Testis (tissue), 3 donors: ENCODE measurements around the gene HERC4. TPM values are rescaled to one million over a fixed set of nuclear protein-coding genes. Genes with fewer than 3 reads are reported as not detected.

Source experiments
- DNase-seq: peaks from one replicate; pipeline ENCODE4 v3.0.0-alpha.2; 2019
- H3K27ac ChIP-seq, 2 donors: fragments of 200-600 bp; sonication (generic); one replicate each; pipeline ENCODE4 v1.5.1; 2019
- H3K27me3 ChIP-seq: fragments of 200-600 bp; sonication (generic); one replicate; pipeline ENCODE4 v1.5.1; 2019
- H3K36me3 ChIP-seq: fragments of 200-600 bp; sonication (generic); one replicate; pipeline ENCODE4 v1.5.1; 2017; ENCODE audit warnings: low read depth; ENCODE audit errors: missing control alignments
- H3K4me1 ChIP-seq: fragments of 200-600 bp; sonication (generic); one replicate; pipeline ENCODE4 v1.5.1; 2019
- H3K4me3 ChIP-seq, 2 donors: fragments of 200-600 bp; sonication (generic); one replicate each; pipeline ENCODE4 v1.5.1; 2017 to 2019
- H3K9me3 ChIP-seq: fragments of 200-600 bp; sonication (generic); one replicate; pipeline ENCODE4 v1.5.1; 2017
- CTCF ChIP-seq, 3 experiments: fragments of 450-650 bp in 2 of 3; fragments of 200-600 bp in 1 of 3; sonication (generic) in 1 of 3; IDR thresholded peaks; one replicate each; pipeline ENCODE4 v1.5.1; 2016 to 2019; ENCODE audit warnings: antibody characterized with exemption in 3 of 3, mild to moderate bottlenecking in 2 of 3, moderate library complexity in 1 of 3
- POLR2A ChIP-seq: fragments of 450-650 bp; IDR thresholded peaks from one replicate; pipeline ENCODE4 v1.6.1; 2017; ENCODE audit warnings: antibody characterized with exemption, mild to moderate bottlenecking, moderate library complexity
- WGBS, 2 donors: methylation state at CpG; one replicate each; pipeline ENCODE4 v1.1.5; 2018; 5-methylcytosine and 5-hydroxymethylcytosine counted together
- intact Hi-C: fragments of 100-400 bp; cut with DNase I; formaldehyde crosslinking; loops from one replicate; pipeline ENCODE4 v1.15.1; 2023; ENCODE audit warnings: low total_unique reads
- polyA plus RNA-seq: library from polyadenylated mRNA; stranded (reverse); fragments of 350-450 nt; fragmentation: Illumina TruSeq; extraction: RNeasy Lipid Tissue Mini Kit (QIAGEN cat#74804); gene quantifications from one replicate; pipeline ENCODE4 v1.2.3, GENCODE V29; 2014; ENCODE audit warnings: low read depth, low replicate concordance; ENCODE audit not compliant: insufficient read depth
- total RNA-seq, 2 donors: library from RNA; depleted of rRNA; stranded (reverse); fragments of >200 nt; gene quantifications; one replicate each; pipeline ENCODE4 v1.2.3, GENCODE V29; 2016

Gene HERC4
- total and polyA plus RNA-seq, 3 donors from 2014 or later: 30.5 to 79.1 (median 67.3) TPM

DNA sequence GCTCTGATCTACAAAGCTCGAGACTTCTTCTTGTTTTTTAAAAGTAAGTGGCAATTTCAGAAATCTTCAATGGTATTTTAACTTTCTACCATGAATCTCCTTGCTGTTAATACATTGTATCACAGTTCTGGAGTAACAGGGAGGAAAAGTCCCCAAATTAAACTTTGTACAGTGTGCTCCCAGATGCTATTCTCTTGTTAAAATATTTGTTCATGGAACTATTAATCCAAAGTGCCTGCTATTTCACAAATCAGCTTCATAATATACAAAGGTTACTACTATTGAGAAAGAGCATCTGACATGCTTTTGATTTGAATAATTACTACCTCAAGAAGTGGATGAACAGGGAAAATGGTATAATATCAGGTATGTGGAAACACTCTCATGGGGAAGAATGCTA is 154.0 kb downstream of the HERC4 start:
- H3K4me1 ChIP-seq: no peaks in the 10 kb centered on the region
- WGBS, 2 donors: 44 to 57% methylated on average over 1 of the region's 1 CpG
- no peak overlapping the region for H3K4me3 ChIP-seq
- no peaks in the 10 kb centered on the region for H3K27me3 ChIP-seq
- intact Hi-C loops: no loop called here
- no peaks in the 10 kb centered on the region for H3K9me3 ChIP-seq
- no peaks in the 10 kb centered on the region for H3K36me3 ChIP-seq
- TF ChIP-seq POLR2A: no peak
- no peak for TF ChIP-seq CTCF (IDR thresholded peaks at IDR 0.05)
- no peak for DNase-seq
- no peak overlapping the region for H3K27ac ChIP-seq

DNA sequence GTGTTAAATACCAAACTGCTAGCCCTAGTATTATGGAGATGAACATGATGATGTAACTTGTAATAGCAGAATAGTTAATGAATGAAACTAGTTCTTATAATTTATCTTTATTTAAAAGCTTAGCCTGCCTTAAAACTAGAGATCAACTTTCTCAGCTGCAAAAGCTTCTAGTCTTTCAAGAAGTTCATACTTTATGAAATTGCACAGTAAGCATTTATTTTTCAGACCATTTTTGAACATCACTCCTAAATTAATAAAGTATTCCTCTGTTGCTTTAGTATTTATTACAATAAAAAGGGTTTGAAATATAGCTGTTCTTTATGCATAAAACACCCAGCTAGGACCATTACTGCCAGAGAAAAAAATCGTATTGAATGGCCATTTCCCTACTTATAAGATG is 157.4 kb downstream of the HERC4 start:
- Histone ChIP-seq H3K9me3 (no peaks in the 10 kb centered on the region), H3K27ac (no peak overlapping the region), H3K4me1 (no peaks in the 10 kb centered on the region), H3K4me3 (no peak overlapping the region), H3K36me3 (no peaks in the 10 kb centered on the region), H3K27me3 (no peaks in the 10 kb centered on the region)
- intact Hi-C loops: no loop called here
- DNase-seq: no peak
- TF ChIP-seq POLR2A: no peak
- no peak for TF ChIP-seq CTCF (IDR thresholded peaks at IDR 0.05)
- 61 to 82% methylated on average over 1 of the region's 1 CpG for WGBS, 2 donors

- Histone ChIP-seq H3K27ac (no peak overlapping the region), H3K27me3 (no peaks in the 10 kb centered on the region), H3K36me3 (no peaks in the 10 kb centered on the region), H3K9me3 (no peaks in the 10 kb centered on the region), H3K4me1 (no peaks in the 10 kb centered on the region), H3K4me3 (no peak overlapping the region)
- TF ChIP-seq POLR2A (no peak), CTCF (IDR thresholded peaks at IDR 0.05) (no peak)
- intact Hi-C loops: no loop called here
- 78 to 95% methylated on average over 2 of the region's 2 CpGs for WGBS, 2 donors
- DNase-seq: no peak
These were observed 157.9 kb downstream of the HERC4 start for GRCh38 chr10:67917169-67917568.

DNA sequence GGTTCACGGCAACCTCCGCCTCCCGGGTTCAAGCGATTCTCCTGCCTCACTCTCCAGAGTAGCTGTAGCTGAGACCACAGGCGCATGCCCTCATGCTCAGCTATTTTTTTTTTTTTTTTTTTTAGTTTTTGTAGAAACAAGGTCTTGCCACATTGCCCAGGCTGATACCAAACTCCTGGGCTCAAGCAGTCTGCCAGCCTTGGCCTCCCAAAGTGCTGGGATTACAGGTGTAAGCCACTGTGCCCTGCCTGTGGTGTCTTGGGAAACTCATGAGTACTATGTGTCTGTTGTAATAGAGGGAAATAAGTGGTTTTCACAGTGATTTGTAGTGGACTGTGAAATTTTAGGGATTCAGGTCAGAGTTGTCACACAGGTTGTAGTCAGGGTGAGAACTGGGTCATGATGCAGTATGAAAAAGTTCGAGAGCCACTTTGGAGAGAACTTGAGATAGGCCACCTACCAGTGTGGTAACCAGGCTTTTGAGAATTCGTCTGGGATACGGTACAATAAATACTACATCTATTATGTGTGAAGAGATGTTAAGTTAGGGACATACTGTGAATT is 160.2 kb downstream of the HERC4 start:
- TF ChIP-seq POLR2A (no peak), CTCF (IDR thresholded peaks at IDR 0.05) (no peak)
- Histone ChIP-seq H3K9me3 (no peaks in the 10 kb centered on the region), H3K36me3 (no peaks in the 10 kb centered on the region), H3K27ac (no peak overlapping the region), H3K27me3 (no peaks in the 10 kb centered on the region), H3K4me3 (no peak overlapping the region), H3K4me1 (no peaks in the 10 kb centered on the region)
- intact Hi-C loops: no loop called here
- WGBS, 2 donors: 94 to 96% methylated on average over 8 of the region's 8 CpGs
- no peak for DNase-seq

DNA sequence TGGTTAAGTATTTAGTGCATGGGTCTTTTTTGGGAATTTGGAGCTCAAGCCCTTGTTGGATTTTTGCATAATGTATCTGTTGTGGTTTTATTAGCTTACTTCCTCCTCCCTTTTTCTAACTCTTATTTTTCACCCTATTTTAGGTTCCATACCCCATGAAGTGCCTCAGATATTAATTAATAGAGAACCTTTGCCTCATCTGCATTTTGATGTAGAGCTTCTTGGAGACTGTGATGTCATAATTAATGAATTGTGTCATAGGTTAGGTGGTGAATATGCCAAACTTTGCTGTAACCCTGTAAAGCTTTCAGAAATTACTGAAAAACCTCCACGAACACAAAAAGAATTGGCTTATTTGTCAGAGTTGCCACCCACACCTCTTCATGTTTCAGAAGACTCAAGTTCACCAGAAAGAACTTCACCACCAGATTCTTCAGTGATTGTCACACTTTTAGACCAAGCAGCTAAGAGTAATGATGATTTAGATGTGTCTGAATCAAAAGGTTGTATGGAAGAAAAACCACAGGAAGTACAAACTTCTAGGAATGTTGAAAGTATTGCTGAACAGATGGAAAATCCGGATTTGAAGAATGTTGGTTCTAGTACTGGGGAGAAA is 162.6 kb downstream of the HERC4 start:
- TF ChIP-seq POLR2A (no peak), CTCF (IDR thresholded peaks at IDR 0.05) (no peak)
- H3K27me3 ChIP-seq: no peaks in the 10 kb centered on the region
- H3K9me3 ChIP-seq: no peaks in the 10 kb centered on the region
- no peaks in the 10 kb centered on the region for H3K36me3 ChIP-seq
- intact Hi-C loops: no loop called here
- 77 to 85% methylated on average over 2 of the region's 2 CpGs for WGBS, 2 donors
- DNase-seq: no peak
- no peaks in the 10 kb centered on the region for H3K4me1 ChIP-seq
- no peak overlapping the region for H3K4me3 ChIP-seq
- H3K27ac ChIP-seq: no peak overlapping the region
